Endothelial cell (in vitro differentiated cells): ENCODE results near the gene SGPP1. TPM values are rescaled to one million over a fixed set of nuclear protein-coding genes. Genes with fewer than 3 reads are reported as not detected.

Experiments
- DNase-seq: peaks from one replicate; pipeline ENCODE4 v3.0.0; 2021; ENCODE audit warnings: low spot score
- H3K27ac Mint-ChIP-seq: one replicate; pipeline ENCODE4 v1.8.0; 2021; ENCODE audit warnings: mixed read lengths, inconsistent platforms; ENCODE audit not compliant: unreplicated experiment
- H3K27me3 Mint-ChIP-seq: one replicate; pipeline ENCODE4 v1.8.0; 2021; ENCODE audit warnings: mild to moderate bottlenecking, moderate library complexity, mixed read lengths, inconsistent platforms; ENCODE audit not compliant: unreplicated experiment
- H3K36me3 Mint-ChIP-seq: one replicate; pipeline ENCODE4 v1.8.0; 2021; ENCODE audit warnings: mild to moderate bottlenecking, low read depth, mixed read lengths, inconsistent platforms; ENCODE audit not compliant: unreplicated experiment
- H3K4me1 Mint-ChIP-seq: one replicate; pipeline ENCODE4 v1.8.0; 2021; ENCODE audit warnings: mild to moderate bottlenecking, mixed read lengths, inconsistent platforms; ENCODE audit not compliant: unreplicated experiment
- H3K4me3 Mint-ChIP-seq: one replicate; pipeline ENCODE4 v1.8.0; 2021; ENCODE audit warnings: mild to moderate bottlenecking, mixed read lengths, inconsistent platforms; ENCODE audit not compliant: unreplicated experiment
- H3K9me3 Mint-ChIP-seq: one replicate; pipeline ENCODE4 v1.8.0; 2021; ENCODE audit warnings: mixed read lengths, inconsistent platforms; ENCODE audit not compliant: unreplicated experiment
- total RNA-seq: library from RNA; stranded (reverse); fragmentation: NEBNext Ultra II Directional; extraction: Animal tissue kit (Norgen Biotek cat#: 25700); gene quantifications from one replicate; pipeline ENCODE4 v1.2.1, GENCODE V29; 2021; ENCODE audit not compliant: unreplicated experiment
- TF ChIP-seq, protein P1 (sequence below): fragments of 200-600 bp; sonication (generic); IDR thresholded peaks from one replicate; pipeline ENCODE4 v1.5.0; 2021; ENCODE audit warnings: antibody characterized with exemption; ENCODE audit not compliant: unreplicated experiment

SGPP1 gene
- total RNA-seq, 1 donor from 2014 or later: 7.9 TPM

DNA sequence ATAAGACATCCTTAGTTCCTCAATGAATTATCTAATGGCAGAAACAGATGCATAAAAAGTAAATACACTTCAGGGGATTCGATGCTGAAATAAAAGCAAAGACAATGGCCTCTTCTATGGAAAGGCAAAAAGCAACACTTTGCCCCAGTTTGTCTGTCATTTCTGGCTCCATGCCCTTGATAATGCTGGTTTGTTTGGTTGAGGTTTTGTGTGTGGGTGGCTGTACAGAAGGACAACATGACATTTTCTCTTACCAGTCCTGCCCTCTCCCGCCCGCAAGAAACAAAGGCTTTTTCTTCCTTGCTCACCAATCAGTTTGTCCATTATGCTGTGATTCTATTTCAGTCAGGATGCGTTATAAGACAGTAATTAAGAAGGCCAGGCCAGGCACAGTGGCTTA lies 68.1 kb downstream of the SGPP1 start:
- Mint-ChIP-seq H3K36me3 (peaks cover 4% of the 10 kb centered on the region), H3K9me3 (no peaks in the 10 kb centered on the region), H3K4me1 (peaks cover 12% of the 10 kb centered on the region), H3K27me3 (no peaks in the 10 kb centered on the region), H3K27ac (no peak overlapping the region), H3K4me3 (no peak overlapping the region)
- no peak for DNase-seq
- TF ChIP-seq, protein P1, sequence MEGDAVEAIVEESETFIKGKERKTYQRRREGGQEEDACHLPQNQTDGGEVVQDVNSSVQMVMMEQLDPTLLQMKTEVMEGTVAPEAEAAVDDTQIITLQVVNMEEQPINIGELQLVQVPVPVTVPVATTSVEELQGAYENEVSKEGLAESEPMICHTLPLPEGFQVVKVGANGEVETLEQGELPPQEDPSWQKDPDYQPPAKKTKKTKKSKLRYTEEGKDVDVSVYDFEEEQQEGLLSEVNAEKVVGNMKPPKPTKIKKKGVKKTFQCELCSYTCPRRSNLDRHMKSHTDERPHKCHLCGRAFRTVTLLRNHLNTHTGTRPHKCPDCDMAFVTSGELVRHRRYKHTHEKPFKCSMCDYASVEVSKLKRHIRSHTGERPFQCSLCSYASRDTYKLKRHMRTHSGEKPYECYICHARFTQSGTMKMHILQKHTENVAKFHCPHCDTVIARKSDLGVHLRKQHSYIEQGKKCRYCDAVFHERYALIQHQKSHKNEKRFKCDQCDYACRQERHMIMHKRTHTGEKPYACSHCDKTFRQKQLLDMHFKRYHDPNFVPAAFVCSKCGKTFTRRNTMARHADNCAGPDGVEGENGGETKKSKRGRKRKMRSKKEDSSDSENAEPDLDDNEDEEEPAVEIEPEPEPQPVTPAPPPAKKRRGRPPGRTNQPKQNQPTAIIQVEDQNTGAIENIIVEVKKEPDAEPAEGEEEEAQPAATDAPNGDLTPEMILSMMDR: no peak

DNA sequence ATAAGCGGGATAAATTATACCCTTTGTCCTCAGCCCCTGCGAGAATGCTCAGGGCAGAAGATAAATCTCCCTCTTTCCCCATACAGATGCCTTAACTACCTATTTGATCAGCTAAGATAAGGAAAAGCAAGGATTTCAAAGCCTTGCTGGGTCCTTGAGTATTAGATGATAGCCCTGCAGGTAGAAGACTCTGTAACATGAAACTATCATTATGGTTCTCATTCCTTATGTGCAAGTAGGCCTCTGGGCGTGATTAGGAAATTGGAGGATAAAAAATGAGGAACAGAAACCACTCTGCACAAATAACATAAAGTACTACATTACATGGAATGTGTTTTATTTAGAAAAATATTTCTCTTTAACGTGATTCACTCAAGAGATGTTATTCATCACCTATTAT lies 71.7 kb downstream of the SGPP1 start:
- H3K27me3 Mint-ChIP-seq: no peaks in the 10 kb centered on the region
- DNase-seq: no peak
- peaks cover 12% of the 10 kb centered on the region for H3K4me1 Mint-ChIP-seq
- H3K36me3 Mint-ChIP-seq: no peaks in the 10 kb centered on the region
- TF ChIP-seq, protein P1: no peak
- no peak overlapping the region for H3K4me3 Mint-ChIP-seq
- no peaks in the 10 kb centered on the region for H3K9me3 Mint-ChIP-seq
- no peak overlapping the region for H3K27ac Mint-ChIP-seq

DNA sequence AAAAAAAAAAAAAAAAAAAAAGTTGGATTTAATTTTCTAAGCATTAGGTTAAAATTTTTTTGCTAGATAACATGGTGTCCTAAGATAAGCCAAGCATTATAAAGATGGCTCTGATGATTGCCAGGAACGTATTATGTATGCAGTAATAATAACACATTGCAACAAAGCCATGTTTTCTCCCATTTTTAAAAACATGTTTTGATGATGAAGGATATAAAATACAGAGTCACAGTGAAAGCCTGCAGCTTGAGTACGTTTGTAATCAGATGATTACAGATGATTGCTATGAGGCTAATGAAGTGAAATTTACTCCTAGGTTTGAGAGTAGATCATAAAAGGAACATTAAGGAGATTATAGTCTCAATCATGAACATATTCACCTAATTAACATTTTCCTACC lies 72.9 kb downstream of the SGPP1 start:
- H3K27me3 Mint-ChIP-seq: no peaks in the 10 kb centered on the region
- H3K4me3 Mint-ChIP-seq: no peak overlapping the region
- no peak overlapping the region for H3K27ac Mint-ChIP-seq
- H3K36me3 Mint-ChIP-seq: no peaks in the 10 kb centered on the region
- no peak for DNase-seq
- TF ChIP-seq, protein P1: no peak
- no peaks in the 10 kb centered on the region for H3K9me3 Mint-ChIP-seq
- H3K4me1 Mint-ChIP-seq: peaks cover 12% of the 10 kb centered on the region

DNA sequence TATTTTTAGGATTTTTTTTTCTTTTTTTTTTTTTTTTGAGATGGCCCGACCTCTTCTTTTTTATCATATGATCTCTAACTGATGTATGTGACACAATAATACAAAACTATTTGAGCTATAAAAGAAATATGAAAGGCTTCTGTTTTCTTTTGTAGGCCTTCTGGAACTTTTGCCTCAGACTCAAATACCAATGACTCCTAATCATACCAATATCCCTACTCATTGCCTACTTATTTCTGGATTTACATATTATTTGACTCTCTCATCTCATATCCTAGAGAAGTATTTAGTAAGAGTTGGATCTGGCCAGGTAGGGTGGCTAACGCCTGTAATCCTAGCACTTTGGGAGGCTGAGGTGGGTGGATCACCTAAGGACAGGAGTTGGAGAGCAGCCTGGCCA lies 73.5 kb downstream of the SGPP1 start:
- no peak for DNase-seq
- Mint-ChIP-seq H3K4me1 (peaks cover 12% of the 10 kb centered on the region), H3K9me3 (no peaks in the 10 kb centered on the region), H3K27me3 (no peaks in the 10 kb centered on the region), H3K36me3 (no peaks in the 10 kb centered on the region), H3K4me3 (no peak overlapping the region), H3K27ac (no peak overlapping the region)
- TF ChIP-seq, protein P1: no peak

DNA sequence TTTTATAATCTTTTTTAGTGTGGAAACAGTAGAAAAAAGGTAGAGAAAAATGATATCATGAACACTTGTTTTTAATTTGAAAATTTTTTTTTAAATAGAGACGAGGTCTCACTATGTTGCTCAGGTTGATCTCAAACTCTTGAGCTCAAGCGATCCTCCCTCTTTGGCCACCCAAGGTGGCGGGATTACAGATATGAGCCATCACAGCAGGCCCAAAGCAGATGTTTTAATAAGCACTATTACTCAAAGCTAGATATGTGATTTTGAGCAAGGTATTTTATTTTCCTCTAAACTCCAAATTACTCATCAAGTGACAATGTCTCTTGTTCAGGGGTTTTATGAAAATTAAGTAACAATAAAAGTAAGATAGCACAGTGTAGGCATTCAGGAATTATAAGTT lies 75.5 kb downstream of the SGPP1 start:
- TF ChIP-seq, protein P1: no peak
- no peaks in the 10 kb centered on the region for H3K36me3 Mint-ChIP-seq
- no peaks in the 10 kb centered on the region for H3K27me3 Mint-ChIP-seq
- no peak for DNase-seq
- H3K9me3 Mint-ChIP-seq: no peaks in the 10 kb centered on the region
- no peak overlapping the region for H3K4me3 Mint-ChIP-seq
- no peak overlapping the region for H3K27ac Mint-ChIP-seq
- H3K4me1 Mint-ChIP-seq: peaks cover 12% of the 10 kb centered on the region
